Putamen (tissue), 1 donor: ENCODE data around the gene LTF.
"Not testable (repeated sequence)": the region's sequence is repeated elsewhere in the genome, so short reads cannot be mapped to it uniquely, and the experiment has no call there.

Experiments
- DNase-seq: peaks from one replicate; pipeline ENCODE4 v3.0.0-alpha.2; 2016; ENCODE audit warnings: low spot score

Gene LTF

DNA sequence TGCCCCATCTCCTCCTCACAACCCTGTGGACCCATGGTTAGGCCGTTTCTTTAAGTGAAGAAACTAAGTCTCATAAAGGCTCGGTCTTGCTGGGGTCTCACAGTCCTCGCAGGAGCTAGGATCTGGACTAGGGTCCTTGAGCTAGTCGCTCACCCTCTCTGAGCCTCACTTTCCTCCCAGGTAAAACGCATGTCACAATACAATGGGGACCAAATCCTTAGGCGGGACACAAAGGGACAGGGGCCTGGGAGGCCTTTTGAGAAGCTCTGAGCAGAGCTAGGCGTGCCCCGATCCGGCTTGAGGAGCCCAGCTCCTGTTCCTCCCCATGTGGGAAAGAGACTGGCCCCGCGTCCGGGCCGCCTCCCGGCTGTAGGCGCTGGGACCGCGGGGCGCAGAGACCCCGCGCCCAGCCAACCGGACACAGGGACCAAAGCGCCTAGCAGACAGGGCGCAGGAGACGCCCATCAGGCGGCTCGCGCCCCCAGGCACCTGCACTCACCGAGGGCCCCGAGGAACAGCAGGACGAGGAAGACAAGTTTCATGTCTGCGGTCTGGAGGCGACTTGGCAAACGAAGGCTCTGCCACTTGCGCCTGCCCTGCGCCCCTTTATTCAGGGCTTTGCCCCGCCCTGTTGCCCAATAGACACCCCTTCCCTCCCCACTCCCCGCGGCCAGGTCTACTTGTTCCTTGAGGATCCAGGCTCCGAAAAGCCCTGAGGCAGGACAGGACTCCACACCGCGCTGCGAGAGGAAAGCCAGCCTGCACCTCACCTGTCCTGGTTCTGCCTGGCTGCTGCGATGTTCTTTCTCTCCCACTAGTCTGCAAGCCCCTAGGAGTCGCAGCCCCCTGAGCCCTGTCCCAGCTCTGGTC, at the start of gene LTF:
Gene LTF, minus strand, starts transcription at position 580 of the 870 bp plus-strand sequence. Its CDS starts 38 bp downstream, at position 542.
- DNase-seq = no peak

DNA sequence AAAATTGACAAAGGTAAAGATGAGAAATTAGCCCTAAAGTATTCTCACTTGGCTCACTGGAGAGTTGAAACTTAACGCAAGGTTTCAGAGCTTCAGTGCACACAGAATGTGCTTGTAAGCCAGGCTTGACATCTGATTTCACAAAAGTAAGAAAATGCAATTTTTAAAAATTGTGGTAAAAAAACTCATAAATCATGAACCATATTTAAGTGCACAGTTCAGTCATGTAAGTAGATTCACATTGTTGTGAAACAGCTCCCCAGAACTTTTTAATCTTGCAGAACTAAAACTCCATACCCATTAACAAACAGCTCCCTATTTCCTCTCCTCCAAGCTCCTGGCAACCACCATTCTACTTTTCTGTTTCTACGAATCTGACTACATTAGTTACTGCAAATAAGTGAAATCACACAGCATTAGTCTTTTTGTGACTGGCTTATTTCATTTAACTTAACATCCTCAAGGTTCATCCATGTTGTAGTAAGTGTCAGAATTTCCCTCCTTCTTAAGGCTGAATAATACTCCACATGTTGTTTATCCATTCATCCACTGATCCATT, 47.6 kb upstream of the LTF start:
- no peak for DNase-seq

DNA sequence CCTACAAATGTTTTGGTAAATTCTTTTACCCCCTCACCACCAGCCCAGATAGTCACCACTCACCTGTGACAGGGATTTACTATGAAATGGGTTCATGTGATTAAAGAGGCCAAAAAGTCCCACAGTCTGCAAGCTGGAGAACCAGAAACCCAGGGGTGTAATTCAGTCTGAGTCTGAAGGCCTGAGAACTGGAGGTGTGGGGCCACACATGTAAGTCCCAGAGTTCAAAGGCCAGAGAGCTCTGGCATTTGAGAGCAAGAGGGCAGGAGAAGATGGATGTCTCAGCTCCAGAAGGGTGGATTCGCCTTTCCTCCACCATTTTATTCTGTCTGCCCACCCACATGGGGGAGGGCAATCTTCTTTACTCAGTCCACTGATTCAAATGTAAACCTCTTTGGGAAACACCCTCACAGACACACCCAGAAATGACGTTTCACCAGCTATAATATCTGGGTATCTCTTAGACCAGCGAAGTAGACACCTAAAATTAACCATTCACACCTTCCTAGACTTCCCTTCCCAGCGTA, 45.0 kb upstream of the LTF start:
- no peak for DNase-seq

DNA sequence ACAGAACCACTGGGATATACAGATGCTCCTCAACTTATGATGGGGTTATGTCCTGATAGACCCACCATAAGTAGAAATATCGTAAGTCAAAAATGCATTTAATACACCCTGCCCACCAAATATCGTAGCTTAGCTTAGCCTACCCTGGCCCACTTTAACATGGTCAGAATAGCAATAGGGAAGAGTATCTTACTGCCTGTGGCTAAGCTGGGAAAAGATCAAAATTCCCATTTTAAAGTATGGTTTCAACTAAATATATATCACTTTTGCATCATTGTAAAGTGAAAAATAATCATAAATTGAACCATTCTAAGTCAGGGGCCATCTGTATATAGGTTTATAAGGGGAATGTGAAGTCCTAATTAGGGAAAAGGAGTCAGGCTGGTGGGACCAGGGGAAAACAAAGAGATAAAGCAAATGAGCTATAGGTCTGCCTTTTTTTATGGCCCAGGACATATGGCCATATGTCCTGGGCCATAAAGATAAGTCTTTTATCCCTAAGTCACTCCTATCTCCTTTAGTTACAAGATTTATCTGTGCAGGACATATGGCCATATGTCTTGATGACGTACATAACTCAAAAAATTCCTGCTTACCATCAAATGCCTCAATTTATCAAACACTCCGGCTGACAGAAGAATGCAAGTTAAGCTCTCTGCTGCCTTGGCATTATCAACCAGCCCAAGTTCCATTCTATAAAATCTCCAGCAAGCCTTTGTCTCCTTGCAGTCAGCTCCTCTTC, 44.3 kb upstream of the LTF start:
- no peak for DNase-seq

DNA sequence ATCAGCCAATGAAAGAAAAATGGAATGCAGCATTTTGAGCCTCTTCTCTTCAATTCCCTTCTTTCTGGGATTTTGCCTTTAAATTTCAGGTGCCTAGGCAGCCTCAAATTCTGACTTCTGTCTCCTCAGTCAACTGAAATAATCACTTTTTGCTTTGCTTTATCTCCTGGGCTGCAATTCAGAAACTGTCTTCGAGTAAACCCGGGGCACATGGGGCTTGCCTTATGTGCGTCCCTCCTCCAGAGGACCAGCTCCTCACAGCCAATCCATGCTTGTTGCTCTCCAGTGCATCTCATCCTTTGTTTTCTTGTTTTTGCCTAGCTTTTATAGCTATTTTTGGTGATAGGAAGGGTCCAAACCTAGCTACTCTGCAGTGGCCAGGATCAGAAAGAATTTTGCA, 41.8 kb upstream of the LTF start:
- DNase-seq = no peak

DNA sequence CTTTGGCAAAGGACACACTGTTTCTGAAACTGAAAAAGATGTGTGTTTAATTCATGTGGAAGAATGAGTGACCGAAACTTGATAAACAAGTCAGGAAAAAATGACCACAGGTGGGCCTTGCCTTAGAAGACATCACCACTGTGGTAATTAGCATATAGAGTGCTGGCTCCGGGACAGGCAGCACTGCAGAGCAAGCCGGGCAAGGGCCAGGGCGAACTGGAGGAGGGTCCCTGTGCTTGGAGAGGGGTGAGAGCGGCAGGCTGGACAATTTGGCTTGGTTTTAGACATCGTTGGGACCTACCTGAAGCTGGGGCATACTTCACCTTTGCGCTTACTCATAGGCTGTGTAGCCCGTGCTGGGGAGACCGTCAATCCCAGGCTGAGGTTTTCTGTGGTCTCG, 41.2 kb upstream of the LTF start:
- no peak for DNase-seq

DNA sequence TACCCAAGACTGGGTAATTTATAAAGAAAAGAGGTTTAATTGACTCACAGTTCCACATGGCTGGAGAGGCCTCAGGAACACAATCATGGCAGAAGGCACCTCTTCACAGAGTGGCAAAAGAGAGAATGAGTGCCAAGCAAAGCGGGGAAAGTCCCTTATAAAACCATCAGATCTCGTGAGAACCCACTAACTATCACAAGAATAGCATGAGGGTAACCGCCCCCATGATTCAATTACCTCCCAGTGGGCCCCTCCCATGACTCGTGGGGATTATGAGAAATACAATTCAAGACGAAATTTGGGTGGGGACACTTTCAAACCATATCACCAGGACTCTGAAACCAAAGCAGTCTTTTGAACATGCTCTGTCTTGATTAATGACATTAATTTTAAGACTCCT, 40.1 kb upstream of the LTF start:
- DNase-seq = no peak

DNA sequence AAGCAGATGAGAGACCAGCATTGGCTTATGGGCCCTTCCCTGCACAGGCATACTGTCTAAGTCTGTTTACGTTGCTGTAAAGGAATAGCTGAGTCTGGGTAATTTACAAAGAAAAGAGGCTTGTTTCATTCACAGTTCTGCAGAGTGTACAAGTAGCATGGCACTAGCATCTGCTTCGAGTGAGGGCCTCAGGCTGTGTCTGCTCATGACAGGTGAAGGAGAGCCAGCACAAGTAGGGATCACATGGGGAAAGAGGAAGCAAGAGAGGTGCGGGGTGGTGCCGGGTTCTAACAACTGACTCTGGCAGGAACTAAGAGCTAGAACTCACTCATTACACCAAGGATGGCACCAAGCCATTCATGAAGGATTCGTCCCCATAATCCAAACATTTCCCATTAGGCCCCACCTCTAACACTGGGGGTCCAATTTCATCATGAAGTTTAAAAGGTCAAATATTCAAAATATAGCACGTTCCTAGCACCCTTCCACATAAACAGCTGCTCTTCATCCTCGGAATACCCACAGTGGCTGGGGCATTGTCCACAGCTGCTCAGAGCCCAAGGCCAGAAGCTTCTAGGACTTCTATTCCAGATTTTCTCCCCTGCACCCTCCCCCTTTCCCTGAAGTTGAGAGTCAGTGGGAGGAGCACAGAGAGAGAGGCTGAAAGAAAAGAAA, 38.6 kb upstream of the LTF start:
- DNase-seq = no peak

DNA sequence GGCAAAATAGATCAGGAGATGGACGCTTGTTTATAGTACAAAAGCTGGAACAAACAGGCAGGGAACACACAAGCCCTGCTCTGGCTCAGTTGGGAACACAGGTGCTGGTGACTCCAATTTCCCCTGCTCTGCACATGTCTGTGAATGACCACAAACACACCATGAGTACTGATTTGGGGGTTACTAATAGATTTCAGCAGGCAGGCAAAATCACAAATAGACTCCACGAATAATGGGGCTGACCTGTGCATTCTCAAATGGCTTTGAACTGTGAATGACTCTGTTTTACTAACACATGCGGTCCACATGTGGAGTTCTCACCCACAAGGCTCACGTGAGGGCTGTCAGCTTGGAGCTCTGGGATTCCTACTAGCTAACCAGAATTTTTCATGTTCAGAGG, 37.0 kb upstream of the LTF start:
- no peak for DNase-seq

DNA sequence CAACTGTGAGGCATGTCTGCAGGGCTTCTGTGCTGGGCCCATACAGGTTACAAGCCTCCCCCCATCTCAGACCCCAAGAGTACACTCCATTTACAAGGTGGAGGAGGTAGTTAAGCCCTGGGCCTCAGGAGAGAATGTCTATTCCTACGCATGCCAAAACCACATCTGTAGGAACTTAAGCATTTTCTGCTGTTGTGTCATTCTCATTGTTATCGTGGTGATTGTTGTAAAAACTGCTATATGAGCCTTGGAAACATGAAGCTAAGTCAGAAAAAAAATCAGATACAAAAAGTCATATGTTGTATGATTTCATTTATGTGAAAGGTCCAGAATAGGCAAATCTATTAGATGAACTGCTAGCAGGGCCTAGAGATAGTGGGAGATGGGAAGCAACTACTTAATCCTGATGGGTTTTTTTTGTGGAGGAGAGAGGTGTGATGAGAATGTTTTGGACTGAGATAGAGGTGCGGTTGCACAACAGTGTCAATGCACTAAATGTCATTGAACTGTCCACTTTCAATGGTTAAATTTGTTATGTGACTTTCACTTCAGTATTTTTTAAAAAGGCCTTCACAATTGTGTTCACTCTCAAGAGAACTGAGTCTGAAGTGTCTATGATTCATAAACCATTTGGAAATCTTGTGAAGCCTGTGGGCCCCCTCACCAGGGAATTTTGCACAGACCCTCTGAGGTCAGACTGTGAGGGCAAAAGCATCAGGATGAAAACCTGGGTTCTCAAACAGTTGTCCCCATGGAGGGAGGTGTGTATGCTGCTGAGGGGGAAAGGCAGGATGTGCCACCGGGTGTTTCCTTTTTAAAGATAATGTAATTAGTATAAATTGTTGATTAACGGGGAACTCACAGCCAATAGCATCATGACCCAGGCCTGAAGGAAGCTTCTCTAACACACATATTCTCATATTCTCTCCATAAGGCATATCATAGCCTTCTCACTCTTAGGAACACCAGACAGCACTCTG, 36.2 kb upstream of the LTF start:
- DNase-seq = no peak

DNA sequence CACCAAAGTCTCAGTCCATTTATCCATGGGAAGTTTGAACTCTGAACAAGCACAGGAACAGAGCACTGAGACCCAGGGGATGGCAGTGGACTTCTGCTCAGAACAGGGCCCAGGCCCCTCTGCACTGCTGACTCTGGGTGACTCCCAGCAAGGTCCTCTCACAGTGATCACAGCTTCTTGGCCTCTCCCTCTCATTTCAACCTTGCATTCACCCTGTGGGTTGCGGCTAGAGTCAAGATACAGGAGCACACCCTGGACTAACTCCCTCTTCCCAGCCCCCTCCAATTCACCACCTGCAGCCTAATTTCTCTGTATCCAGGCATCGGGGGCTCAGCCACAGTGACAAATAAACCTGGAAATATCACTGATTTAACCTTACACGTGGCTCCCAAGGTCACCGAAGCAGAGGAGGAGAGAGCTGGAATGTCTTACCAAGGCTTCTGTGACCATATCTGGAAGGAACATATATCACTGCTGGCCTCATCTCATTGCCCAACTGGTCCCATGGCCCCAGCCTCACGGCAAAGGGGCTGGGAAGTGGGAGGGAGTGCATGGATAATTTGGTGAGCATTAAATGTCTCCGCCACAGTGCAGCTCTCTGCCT, 34.3 kb upstream of the LTF start:
- DNase-seq = no peak

DNA sequence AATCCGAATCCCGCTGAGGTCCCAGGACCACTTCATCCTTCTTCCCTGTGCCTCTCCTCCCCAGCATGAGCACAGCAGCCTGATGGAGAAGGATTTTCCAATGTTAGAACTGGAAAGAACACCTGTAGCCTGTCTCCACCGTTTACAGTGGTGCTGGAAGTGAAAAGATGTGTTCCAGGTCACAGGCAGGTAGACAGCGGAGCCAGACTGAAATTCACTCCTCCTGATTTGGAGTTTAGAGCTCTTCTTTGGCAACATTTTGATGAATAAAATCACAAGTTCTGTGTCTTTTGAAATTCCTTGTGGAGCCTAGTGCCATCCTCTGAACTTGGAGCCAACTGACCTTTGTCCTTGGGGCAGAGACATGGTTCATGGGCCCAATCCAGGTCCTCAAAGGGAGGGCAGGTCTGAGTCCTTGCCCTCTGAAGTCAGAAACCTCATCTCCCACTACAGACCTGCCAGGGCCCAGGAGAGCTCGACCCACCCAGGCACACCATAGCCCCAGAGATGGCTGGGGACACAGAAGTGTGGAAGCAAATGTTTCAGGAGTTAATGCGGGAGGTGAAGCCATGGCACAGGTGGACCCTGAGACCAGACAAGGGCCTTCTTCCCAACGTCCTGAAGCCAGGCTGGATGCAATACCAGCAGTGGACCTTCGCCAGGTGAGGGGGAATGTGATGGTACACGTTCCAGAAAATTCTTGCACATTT, 33.0 kb upstream of the LTF start, which contains the start of gene RTP3:
Gene RTP3, plus strand, starts transcription at position 421 of the 710 bp plus-strand sequence. Its CDS starts 87 bp downstream, at position 508.
- DNase-seq = no peak

DNA sequence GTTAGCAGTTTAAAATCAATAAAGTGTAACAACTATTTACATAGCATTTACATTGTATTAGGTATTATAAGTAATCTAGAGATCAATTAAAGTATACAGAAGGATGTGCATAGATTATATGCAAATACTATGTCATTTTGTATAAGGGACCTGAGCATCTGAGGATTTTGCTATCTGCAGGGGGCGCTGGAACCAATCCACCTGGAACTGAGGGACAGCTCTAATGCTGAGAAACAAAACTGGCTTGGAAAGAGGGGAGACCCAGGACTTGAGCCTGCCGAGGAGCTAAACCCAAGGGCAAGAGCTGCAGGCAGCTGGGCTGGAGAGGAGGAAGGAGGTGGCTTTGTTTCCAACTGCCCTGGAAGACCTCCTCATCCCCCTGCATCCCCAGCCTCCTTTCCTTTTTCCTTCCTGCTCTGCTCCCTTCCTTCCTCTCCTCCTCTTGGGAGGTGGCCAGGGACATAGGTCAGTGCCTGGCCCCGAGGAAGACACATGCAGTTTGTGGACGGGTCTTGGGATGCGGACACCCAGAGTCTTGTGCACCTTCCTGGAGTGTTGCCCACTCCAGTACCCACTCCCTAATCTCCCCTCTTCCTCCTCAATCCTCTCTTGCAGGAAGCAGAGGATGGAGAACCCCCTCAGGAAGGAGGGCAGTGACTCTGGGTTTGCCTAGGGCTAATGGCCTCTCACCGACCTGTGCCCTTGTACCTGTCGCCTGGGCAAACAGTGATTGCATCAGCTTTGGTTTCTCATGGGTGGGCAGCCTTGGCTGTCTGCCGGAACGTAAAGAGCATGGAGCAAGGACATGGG, 32.2 kb upstream of the LTF start:
- DNase-seq = no peak

DNA sequence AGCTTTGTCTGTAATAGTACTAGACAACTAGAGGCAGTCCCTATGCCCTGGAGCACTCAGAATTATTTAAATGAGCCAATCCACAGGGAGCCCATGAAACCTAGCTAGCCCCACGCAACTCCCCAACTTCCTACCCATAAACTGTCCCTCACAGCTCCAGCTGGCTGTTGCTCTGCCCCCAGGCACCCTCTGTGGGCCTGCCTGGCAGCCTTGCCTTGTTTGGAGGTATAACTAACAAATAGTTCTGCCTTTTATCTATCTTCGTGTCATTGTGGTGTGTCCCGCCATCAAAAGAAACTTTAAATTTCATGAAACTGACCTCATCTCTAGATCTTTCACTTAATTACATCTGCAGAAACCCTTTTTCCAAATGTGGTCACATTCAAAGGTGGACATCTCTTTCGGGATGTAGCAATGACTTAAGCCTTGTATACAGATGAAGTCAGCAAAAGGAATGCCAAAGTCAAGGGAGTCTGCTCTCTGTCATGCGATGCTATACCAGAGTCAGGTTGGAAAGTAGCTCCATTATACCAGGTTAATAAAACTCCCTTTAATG, 31.3 kb upstream of the LTF start:
- DNase-seq = no peak

DNA sequence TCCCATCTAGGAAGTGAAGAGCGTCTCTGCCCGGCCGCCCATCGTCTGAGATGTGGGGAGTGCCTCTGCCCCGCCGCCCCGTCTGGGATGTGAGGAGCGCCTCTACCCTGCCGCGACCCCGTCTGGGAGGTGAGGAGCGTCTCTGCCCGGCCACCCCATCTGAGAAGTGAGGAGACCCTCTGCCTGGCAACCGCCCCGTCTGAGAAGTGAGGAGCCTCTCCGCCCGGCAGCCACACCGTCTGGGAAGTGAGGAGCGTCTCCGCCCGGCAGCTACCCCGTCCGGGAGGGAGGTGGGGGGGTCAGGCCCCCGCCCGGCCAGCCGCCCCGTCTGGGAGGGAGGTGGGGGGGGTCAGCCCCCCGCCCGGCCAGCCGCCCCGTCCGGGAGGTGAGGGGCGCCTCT, 29.8 kb upstream of the LTF start:
- not testable (repeated sequence) for DNase-seq

DNA sequence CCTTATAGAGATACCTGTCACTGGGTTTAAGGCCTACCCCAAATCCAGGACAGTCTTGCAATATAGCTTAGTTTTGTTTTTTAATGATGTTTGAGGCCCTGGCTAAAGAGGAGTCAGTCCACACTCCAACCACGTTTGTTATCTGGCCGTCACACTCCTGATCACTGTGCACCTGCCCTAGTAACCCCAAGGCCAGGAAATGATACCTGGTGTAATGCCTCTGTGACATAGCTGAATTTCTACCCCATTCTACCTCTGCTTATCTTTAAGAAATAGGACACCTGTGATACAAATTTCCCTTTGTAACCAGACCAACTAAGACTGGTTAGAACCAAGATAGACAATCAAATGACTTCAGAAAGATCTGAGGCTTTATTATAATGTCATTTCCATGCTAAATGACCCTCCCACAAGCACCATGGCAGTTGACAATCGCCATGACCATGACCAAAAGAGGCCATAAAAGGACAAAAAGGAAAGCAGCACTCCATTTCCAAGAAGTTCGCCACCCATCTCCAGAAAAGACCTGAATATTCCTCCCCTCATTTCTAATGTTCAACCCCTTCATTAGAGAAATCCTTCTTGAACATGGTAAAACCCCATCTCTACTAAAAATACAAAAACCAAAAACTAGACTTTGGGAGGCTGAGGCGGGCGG, 28.3 kb upstream of the LTF start:
- no peak for DNase-seq

DNA sequence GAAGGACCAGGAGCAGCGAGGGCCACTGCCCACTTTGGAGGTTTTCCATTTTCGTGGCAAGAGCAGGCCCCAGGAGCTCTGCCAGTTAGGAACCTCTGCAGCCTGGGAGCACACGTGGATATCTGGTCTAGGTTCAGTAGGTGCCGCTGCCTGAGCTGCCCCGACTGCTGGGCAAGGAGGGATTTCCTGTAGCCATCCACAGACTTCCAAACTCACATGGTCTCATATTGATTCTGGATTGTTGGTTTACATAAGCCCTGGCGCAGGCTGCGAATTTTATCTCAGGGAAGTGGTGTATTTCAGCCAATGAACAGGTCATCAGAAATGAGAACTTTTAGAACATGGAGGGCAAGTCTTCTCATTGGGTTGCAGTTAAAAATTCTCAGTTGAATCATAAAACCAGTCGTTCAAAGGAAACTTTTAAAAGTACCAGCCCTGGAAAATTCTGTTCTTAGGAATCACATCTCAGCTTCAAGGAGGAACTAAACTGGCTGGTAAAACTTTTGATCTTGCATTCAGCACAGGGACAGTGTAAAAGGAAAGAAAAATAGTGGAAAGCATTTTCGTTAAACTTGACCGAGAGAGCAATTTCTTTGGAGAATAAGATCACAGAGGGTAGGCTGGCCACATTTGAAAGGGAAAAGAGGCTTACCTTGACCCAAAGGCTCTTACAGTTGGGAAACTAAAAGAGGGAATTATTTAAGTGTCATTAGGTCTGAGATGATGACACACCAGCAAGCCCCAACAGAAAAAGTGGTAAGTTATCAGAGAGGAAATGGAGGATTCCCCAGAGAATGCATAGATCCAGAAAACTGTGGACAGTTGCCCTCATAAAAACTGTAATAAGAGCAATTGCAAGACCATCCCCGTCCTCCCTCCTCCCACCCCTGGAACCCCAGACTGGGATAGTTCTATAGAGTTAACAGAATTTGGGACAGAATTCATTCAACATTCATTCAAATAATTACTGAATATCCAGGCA, 26.7 kb upstream of the LTF start:
- DNase-seq = no peak
